K562 (cell line): ENCODE measurements around the gene CEND1. TPM values are rescaled to one million over a fixed set of nuclear protein-coding genes. Genes with fewer than 3 reads are reported as not detected.
A peak's percentile ranks its signal among the peaks of the same experiment; 100 is the strongest.

Source experiments
- CBX3 ChIP-seq, 2 experiments: IDR thresholded peaks; 1 replicate in 1 of 2; 2 replicates in 1 of 2; pipeline ENCODE4 v1.6.1; 2012; ENCODE audit warnings: inconsistent platforms in 2 of 2, low read length in 2 of 2, borderline replicate concordance in 1 of 2, control low read depth in 1 of 2
- CHCHD3 ChIP-seq: fragments of 250-450 bp; sonication (Bioruptor Pico); IDR thresholded peaks from 2 replicates; pipeline ENCODE4 v2.1.2; 2022; ENCODE audit warnings: mild to moderate bottlenecking
- CHD2 ChIP-seq: IDR thresholded peaks from 2 replicates; pipeline ENCODE4 v1.6.1; 2011; ENCODE audit warnings: low read depth, low read length
- FOXA1 ChIP-seq: fragments of 450-650 bp; IDR thresholded peaks from 2 replicates; pipeline ENCODE4 v1.6.1; 2016; ENCODE audit warnings: mild to moderate bottlenecking, borderline replicate concordance
- FOXK2 ChIP-seq, 2 experiments: fragments of 450-650 bp; IDR thresholded peaks in 1 of 2; conservative IDR thresholded peaks in 1 of 2; 2 replicates each; pipeline ENCODE4 v1.6.1; 2016; ENCODE audit warnings: low read depth in 2 of 2, mild to moderate bottlenecking in 1 of 2
- HDAC3 ChIP-seq: fragments of 450-650 bp; IDR thresholded peaks from 2 replicates; pipeline ENCODE4 v1.6.1; 2018; ENCODE audit warnings: borderline replicate concordance, mild to moderate bottlenecking, moderate library complexity; ENCODE audit not compliant: partially characterized antibody
- NCOA6 ChIP-seq: fragments of 450-650 bp; IDR thresholded peaks from 2 replicates; pipeline ENCODE4 v1.6.1; 2017; ENCODE audit warnings: mild to moderate bottlenecking
- NFIC ChIP-seq: fragments of 450-650 bp; IDR thresholded peaks from 2 replicates; pipeline ENCODE4 v1.6.1; 2017; ENCODE audit warnings: mild to moderate bottlenecking, inconsistent platforms
- NR2C2 ChIP-seq, 2 experiments: fragments of 200-800 bp in 1 of 2; sonication (Bioruptor generic) in 1 of 2; sonication (generic) in 1 of 2; formaldehyde crosslinking in 1 of 2; IDR thresholded peaks; 2 replicates each; pipeline versions ENCODE4 v1.6.1 to v1.8.0; 2016 to 2022; ENCODE audit warnings: mild to moderate bottlenecking in 1 of 2, missing compliant biosample characterization in 1 of 2, missing genetic modification characterization in 1 of 2, missing genetic modification reagents in 1 of 2
- NR4A1 ChIP-seq, 2 experiments: fragments of 250-450 bp in 1 of 2; fragments of 450-650 bp in 1 of 2; sonication (Bioruptor Pico) in 1 of 2; IDR thresholded peaks; 2 replicates each; pipeline versions ENCODE4 v1.4.0 to v1.6.1; 2016 to 2020; ENCODE audit warnings: mild to moderate bottlenecking in 2 of 2, missing compliant biosample characterization in 1 of 2, missing genetic modification characterization in 1 of 2, moderate library complexity in 1 of 2
- POLR3A ChIP-seq: IDR thresholded peaks from 2 replicates; pipeline ENCODE4 v1.6.1; 2011; ENCODE audit warnings: borderline replicate concordance, mild to moderate bottlenecking, moderate library complexity; ENCODE audit not compliant: insufficient read length, insufficient read depth; ENCODE audit errors: extremely low read depth
- RBM34 ChIP-seq: fragments of 200-400 bp; formaldehyde crosslinking; IDR thresholded peaks from 2 replicates; pipeline ENCODE4 v1.6.1; 2018; ENCODE audit warnings: low read length, borderline replicate concordance; ENCODE audit not compliant: insufficient read depth
- SMARCB1 ChIP-seq: IDR thresholded peaks from 2 replicates; pipeline ENCODE4 v1.6.1; 2011; ENCODE audit warnings: improper control_type of control experiment, low read depth; ENCODE audit not compliant: insufficient read length
- SUPT5H ChIP-seq: fragments of 450-650 bp; IDR thresholded peaks from 2 replicates; pipeline ENCODE4 v1.6.1; 2016
- TEAD1 ChIP-seq, 2 experiments: fragments of 450-650 bp in 1 of 2; sonication (generic) in 1 of 2; formaldehyde crosslinking; IDR thresholded peaks; 2 replicates each; pipeline versions ENCODE4 v1.4.0 to v1.8.0; 2020 to 2022; ENCODE audit warnings: mild to moderate bottlenecking in 2 of 2, missing genetic modification reagents in 1 of 2
- ZBTB40 ChIP-seq, 2 experiments: fragments of 450-650 bp in 1 of 2; sonication (generic) in 1 of 2; formaldehyde crosslinking in 1 of 2; IDR thresholded peaks; 2 replicates each; pipeline versions ENCODE4 v1.7.1 to v1.9.0; 2016 to 2022; ENCODE audit warnings: inconsistent platforms in 1 of 2, mild to moderate bottlenecking in 1 of 2, missing genetic modification reagents in 1 of 2
- ZNF174 ChIP-seq: fragments of 250-450 bp; sonication (Bioruptor Pico); IDR thresholded peaks from 2 replicates; pipeline ENCODE4 v1.4.0; 2020; ENCODE audit warnings: mild to moderate bottlenecking
- ZNF24 ChIP-seq: fragments of 450-650 bp; IDR thresholded peaks from 2 replicates; pipeline ENCODE4 v1.6.1; 2016
- ZNF324 ChIP-seq: fragments of 250-450 bp; sonication (Bioruptor Pico); IDR thresholded peaks from 2 replicates; pipeline ENCODE4 v1.4.0; 2020; ENCODE audit warnings: mild to moderate bottlenecking
- ZSCAN29 ChIP-seq: fragments of 450-650 bp; IDR thresholded peaks from 2 replicates; pipeline ENCODE4 v1.6.1; 2017
- polyA plus RNA-seq, 8 experiments: library from polyadenylated mRNA; depleted of rRNA in 4 of 8; stranded (reverse) in 5 of 8; unstranded in 3 of 8; fragments of >200 nt; fragmentation: Nextera tagmentation in 2 of 8; fragmentation: Illumina TruSeq in 1 of 8; extraction: Ambion mirVana in 2 of 8; extraction: Trizol in 1 of 8; gene quantifications; 2 replicates each; pipeline versions ENCODE4 v1.2.1 to v1.2.3, GENCODE V29; 2011 to 2014; ENCODE audit warnings: inconsistent platforms in 1 of 8, missing spikeins in 1 of 8
- total RNA-seq, 7 experiments: library from RNA; depleted of rRNA in 6 of 7; stranded (reverse); fragments of >200 nt in 6 of 7; fragmentation: Illumina TruSeq in 2 of 7; extraction: Trizol in 2 of 7; gene quantifications; 2 replicates each; pipeline versions ENCODE4 v1.2.1 to v1.2.3, GENCODE V29; 2011 to 2021; ENCODE audit warnings: low replicate concordance in 1 of 7

Gene CEND1
- total and polyA plus RNA-seq, 9 of the 15 experiments (the other 6 are each of a cell fraction or from before 2014, with no cell fraction given), result 0.13 to 0.18 (median 0.16) TPM; not detected in 6

GRCh38 chr11:827146-827896 is 37.4 kb upstream of the CEND1 start (continued):
- TF ChIP-seq RBM34 (no peak), NR2C2 (CRISPR knock-in tag; IDR thresholded peaks at IDR 0.05) (no peak), NR2C2 (tag; IDR thresholded peaks at IDR 0.05) (peak; percentile 46), ZBTB40 (IDR thresholded peaks at IDR 0.05) (peak; percentile 52; the same call in 1 of the 2 replicates), ZBTB40 (CRISPR knock-in tag; IDR thresholded peaks at IDR 0.05) (no peak), FOXA1 (no peak), HDAC3 (no peak), FOXK2 (conservative IDR thresholded peaks at IDR 0.05 in 1 of 2, IDR thresholded peaks at IDR 0.05 in 1 of 2; ENCODE audit: low read depth in 2 of 2) (peak in 1 of 2 experiments; percentile 30; a peak in 1 of 4 replicates), ZNF24 (no peak), CHD2 (no peak), SMARCB1 (no peak), CBX3 (IDR thresholded peaks at IDR 0.05; ENCODE audit: borderline replicate concordance in 1 of 2, low read length in 2 of 2) (no peak), TEAD1 (CRISPR knock-in tag; IDR thresholded peaks at IDR 0.05) (no peak; a peak in 1 of 4 replicates), NCOA6 (no peak), NFIC (no peak), POLR3A (no peak), CHCHD3 (CRISPR knock-in tag) (no peak), ZNF174 (no peak), ZSCAN29 (no peak), ZNF324 (no peak), NR4A1 (CRISPR knock-in tag; IDR thresholded peaks at IDR 0.05) (no peak), NR4A1 (tag; IDR thresholded peaks at IDR 0.05) (no peak), SUPT5H (peak; percentile 51)
